HG03558 (cell line): ENCODE results near the gene ARID4A.
"Not testable (repeated sequence)": the region's sequence is repeated elsewhere in the genome, so short reads cannot be mapped to it uniquely, and the experiment has no call there.

Source experiments
- ATAC-seq: cut with Tn5 transposase; IDR thresholded peaks from one replicate; pipeline ENCODE4 v1.9.1; 2021; ENCODE audit warnings: moderate number of reproducible peaks; ENCODE audit not compliant: unreplicated experiment; ENCODE audit errors: extremely low read depth

ARID4A gene

GRCh38 chr14:58298477-58299400, at the start of gene ARID4A:
Gene ARID4A (plus strand): TSS chr14:58298555. CDS start chr14:58299855, 1,300 bp downstream.
- ATAC-seq = no peak

GRCh38 chr14:58249611-58250010, 48.7 kb upstream of the ARID4A start:
- ATAC-seq = no peak

- no peak for ATAC-seq
Observed at GRCh38 chr14:58258156-58258555, 40.2 kb upstream of the ARID4A start.

GRCh38 chr14:58262005-58262404, 36.4 kb upstream of the ARID4A start:
- ATAC-seq = not testable (repeated sequence)

- no peak for ATAC-seq
Observed at GRCh38 chr14:58265401-58265800, 33.0 kb upstream of the ARID4A start.

GRCh38 chr14:58270628-58271027, 27.7 kb upstream of the ARID4A start:
- no peak for ATAC-seq

- no peak for ATAC-seq
Observed at GRCh38 chr14:58272588-58273372, 25.6 kb upstream of the ARID4A start.

- ATAC-seq = no peak
Observed at GRCh38 chr14:58274881-58275280, 23.5 kb upstream of the ARID4A start.

GRCh38 chr14:58275527-58276190, 22.7 kb upstream of the ARID4A start:
- no peak for ATAC-seq

- no peak for ATAC-seq
Observed at GRCh38 chr14:58276208-58276607, 22.1 kb upstream of the ARID4A start.

GRCh38 chr14:58278177-58278576, 20.2 kb upstream of the ARID4A start:
- no peak for ATAC-seq

GRCh38 chr14:58280954-58281787, 17.2 kb upstream of the ARID4A start:
- no peak for ATAC-seq

GRCh38 chr14:58281969-58282368, 16.4 kb upstream of the ARID4A start:
- ATAC-seq = no peak

GRCh38 chr14:58282925-58283593, 15.3 kb upstream of the ARID4A start:
- ATAC-seq = no peak

- ATAC-seq = no peak
Observed at GRCh38 chr14:58283730-58284129, 14.6 kb upstream of the ARID4A start.

- no peak for ATAC-seq
Observed at GRCh38 chr14:58285132-58285531, 13.2 kb upstream of the ARID4A start.

- ATAC-seq = no peak
Observed at GRCh38 chr14:58287607-58288042, 10.7 kb upstream of the ARID4A start.

- ATAC-seq = no peak
Observed at GRCh38 chr14:58288106-58288792, 10.1 kb upstream of the ARID4A start.

- no peak for ATAC-seq
Observed at GRCh38 chr14:58291646-58292045, 6.7 kb upstream of the ARID4A start.
